ENCODE data around the gene KMT2E.
A peak's percentile ranks its signal among the peaks of the same experiment; 100 is the strongest.
"Not testable (repeated sequence)": the region's sequence is repeated elsewhere in the genome, so short reads cannot be mapped to it uniquely, and the experiment has no call there.

The KMT2E gene

GRCh38 chr7:104983076-104983577 lies 30.9 kb upstream of the KMT2E start:
- DNase-seq (ENCODE audit: low read depth, low spot score) = no peak

GRCh38 chr7:104983578-104984539 lies 30.1 kb upstream of the KMT2E start:
- DNase-seq (ENCODE audit: low read depth, low spot score) = peak; percentile 63

- no peak for DNase-seq (ENCODE audit: low read depth, low spot score)
Observed at GRCh38 chr7:104984585-104985258, 29.3 kb upstream of the KMT2E start.

DNA sequence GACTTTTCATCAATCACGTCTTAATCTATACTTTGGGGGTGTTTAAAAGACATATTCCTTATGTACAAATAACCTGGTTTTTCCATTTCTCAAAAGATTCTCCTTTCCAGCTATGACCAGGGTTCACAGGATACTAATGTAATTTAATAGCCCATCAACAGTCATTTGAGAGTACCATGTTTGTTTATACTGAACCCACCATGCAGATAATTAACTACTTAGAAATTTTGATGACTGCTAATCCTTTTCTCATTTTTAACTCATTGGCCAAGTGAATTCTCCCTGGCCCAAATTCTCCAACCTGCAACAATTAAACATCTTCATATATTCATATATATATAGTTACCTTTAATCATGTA lies 28.8 kb upstream of the KMT2E start:
- no peak for DNase-seq (ENCODE audit: low read depth, low spot score)

DNA sequence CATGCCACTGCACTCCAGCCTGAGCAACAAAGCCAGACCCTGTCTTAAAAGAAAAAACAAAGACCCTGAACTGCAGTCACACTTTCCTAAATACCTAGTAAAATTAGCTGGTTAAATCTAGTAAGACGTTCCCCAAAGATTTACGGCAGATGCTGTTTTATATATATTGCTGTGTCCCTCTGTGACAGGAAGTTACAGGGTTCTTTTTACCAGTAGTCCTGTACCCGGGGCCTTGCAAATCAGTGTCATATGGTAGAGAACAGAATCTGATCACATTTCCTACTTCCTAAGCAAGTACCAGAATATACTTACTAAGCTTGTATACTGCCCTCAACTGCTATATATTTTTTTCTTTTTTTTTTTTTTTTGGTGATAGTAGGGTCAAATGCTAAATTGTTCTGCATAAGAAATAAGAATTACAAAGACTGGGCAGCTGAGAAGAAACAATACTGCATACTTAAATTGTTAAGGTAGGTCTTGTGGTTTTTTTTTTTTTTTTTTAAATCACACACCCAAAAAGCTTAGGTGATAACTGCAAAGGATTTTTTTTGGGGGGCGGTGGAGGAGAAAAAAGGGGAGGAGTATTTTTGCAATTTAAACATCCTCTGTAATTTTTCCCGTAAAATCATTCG lies 27.3 kb upstream of the KMT2E start:
- DNase-seq (ENCODE audit: low read depth, low spot score) = no peak

DNA sequence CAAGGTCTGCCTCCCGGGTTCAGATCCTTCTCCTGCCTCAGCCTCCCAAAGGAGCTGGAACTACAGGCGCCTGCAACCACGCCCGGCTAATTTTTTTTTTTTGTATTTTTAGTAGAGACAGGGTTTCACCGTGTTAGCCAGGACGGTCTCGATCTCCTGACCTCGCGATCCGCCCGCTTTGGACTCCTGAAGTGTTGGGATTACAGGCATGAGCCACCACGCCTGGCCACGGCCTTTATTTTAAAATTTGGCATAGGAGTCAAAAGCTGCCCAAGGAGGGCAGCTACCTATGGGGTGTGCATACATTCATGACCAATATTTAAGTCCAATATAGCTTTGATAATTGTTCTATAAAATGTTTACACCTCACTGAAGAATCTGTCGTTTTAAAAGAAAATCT lies 26.6 kb upstream of the KMT2E start:
- DNase-seq (ENCODE audit: low read depth, low spot score) = not testable (repeated sequence)

GRCh38 chr7:104990983-104991382 lies 23.0 kb upstream of the KMT2E start:
- DNase-seq (ENCODE audit: low read depth, low spot score) = no peak

GRCh38 chr7:104992306-104992705 lies 21.7 kb upstream of the KMT2E start:
- DNase-seq (ENCODE audit: low read depth, low spot score) = no peak

- no peak for DNase-seq (ENCODE audit: low read depth, low spot score)
Observed at GRCh38 chr7:104993217-104993862, 20.7 kb upstream of the KMT2E start.

DNA sequence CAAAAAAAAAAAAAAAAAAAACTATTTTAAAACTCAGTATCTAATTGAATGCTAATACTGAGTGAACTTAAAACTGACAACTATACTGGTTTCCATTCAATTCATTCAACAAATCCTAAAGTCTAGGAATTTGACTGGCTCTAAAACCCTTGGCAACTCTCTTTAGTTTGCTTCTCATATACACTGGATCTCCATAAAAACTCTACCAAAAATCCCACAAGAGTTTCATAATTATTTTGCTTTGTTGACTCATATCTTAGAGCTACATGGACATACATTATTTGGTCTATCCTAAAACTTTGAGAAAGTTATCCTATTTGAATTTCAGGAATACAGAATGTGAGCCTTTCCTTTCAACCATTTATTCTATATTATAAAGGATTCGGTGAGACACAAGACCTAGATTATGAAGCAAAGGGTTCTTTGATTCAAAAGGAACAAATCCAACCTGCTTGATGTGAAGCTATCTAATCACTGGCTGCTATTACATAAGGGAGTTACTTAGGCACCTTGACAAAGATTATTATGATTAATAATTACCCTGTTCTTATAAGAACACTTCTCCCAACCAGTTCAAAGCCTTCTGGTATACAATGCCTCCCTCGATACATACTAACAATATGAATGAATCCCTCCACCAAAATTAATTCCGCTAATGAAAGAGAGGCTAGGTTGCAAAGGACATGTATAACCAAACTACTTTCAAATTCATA lies 15.8 kb upstream of the KMT2E start:
- DNase-seq (ENCODE audit: low read depth, low spot score) = no peak

DNA sequence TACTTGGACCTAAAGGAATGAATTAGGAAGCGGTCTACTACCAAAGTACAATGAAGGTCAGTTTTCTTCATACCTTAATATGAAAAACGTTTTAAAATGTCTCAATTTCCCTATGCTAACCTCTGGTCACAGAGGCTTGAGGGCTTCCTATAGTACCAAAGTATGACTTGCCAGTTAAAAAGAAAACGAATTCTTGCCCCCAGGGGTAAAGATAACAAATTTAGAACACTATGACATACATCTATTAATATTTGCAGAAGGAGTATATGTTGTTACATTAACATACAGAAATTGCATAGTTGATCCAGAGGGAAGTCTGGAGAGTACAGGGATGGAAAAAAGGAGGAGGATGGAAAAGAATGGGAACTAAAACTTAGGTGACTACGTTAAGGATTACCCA lies 13.8 kb upstream of the KMT2E start:
- no peak for DNase-seq (ENCODE audit: low read depth, low spot score)

DNA sequence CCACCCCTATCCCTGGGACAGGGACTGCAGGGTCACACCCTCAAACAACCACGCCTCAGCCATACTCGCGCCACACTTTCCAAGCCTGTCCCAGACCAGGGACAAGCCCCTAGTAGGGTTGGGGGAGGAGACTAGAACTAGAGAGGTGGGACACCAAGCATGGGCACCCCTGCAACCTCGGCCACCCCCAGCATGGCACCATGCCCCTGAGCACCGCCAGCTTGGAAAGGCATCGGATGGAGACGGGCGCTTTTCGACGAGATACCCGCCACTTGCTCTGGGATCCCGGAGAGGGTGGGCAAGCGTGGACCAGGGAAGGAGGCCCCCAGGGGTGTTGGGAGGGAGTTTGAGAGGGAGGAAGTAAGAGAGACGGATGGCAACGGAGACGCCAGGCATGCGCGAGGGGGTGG lies 13.1 kb upstream of the KMT2E start:
- DNase-seq (ENCODE audit: low read depth, low spot score) = no peak

DNA sequence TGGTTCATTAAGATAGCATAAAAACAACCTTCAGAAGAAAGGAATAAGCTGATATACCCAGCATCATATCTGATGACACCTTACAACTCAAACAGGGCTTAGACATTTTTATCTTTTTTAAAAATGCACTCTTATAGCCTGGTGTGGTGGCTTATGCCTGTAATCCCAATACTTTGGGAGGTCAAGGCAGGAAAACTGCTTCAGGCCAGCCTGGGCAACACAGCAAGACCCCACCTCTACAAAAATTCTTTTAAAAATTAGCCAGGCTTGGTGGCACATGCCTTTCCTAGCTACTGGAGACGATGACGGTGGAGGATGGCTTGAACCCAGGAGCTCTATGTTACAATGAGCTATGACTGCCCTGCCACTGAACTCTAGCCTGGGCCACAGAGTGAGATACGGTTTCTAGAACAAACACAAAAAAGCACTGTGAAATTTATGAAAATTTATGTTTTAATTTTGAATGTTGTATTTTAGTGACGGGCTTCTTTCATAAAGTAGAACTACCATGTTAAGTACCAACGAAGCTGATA lies 12.3 kb upstream of the KMT2E start:
- DNase-seq (ENCODE audit: low read depth, low spot score) = no peak

DNA sequence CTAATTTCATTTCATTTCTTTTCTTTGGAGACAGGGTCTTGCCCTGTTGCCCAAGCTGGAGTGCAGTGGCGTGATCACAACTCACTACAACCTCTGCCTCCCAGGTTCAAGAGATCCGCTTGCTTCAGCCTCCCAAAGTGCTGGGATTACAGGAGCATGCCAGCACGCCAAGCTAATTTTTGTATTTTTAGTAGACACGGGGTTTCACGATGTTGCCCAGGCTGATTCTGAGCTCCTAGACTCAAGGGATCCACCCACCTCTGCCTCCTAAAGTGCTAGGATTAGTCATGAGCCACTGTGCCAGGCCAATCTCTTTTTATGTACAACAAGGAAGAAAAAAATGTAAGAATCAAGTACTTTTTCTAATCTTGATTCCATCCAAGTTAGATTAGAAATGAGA lies 10.7 kb upstream of the KMT2E start:
- no peak for DNase-seq (ENCODE audit: low read depth, low spot score)

- no peak for DNase-seq (ENCODE audit: low read depth, low spot score)
Observed at GRCh38 chr7:105003872-105004510, 10.0 kb upstream of the KMT2E start.

- DNase-seq (ENCODE audit: low read depth, low spot score) = not testable (repeated sequence)
Observed at GRCh38 chr7:105005006-105005405, 9.0 kb upstream of the KMT2E start.

- DNase-seq (ENCODE audit: low read depth, low spot score) = not testable (repeated sequence)
Observed at GRCh38 chr7:105005486-105005885, 8.5 kb upstream of the KMT2E start.

- DNase-seq (ENCODE audit: low read depth, low spot score) = no peak
Observed at GRCh38 chr7:105006367-105007136, 7.5 kb upstream of the KMT2E start.

- no peak for DNase-seq (ENCODE audit: low read depth, low spot score)
Observed at GRCh38 chr7:105007298-105007697, 6.7 kb upstream of the KMT2E start.
